Measurements from ENCODE around the gene TMEM132D.

The TMEM132D gene

DNA sequence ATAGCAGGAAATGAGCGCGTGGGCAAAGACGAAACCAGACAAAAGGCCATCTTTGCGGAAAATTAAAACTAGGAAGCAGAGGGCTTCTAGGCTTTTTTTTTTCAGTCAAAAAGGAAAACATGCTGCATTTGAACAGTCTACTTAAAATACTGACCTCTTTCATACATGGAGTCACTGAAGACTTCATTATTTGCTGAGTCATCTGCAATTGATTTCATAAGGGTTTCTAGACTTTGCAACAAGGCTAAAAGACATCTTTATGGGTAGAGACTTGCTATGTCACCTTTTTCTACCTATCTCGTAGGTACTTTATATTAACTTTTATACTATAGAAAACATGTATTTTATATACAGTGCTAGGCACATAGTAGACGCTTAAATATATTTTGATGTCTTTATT, 238.4 kb downstream of the TMEM132D start:
- Mint-ChIP-seq H3K9me3 (peaks cover 24% of the 10 kb centered on the region), H3K27me3 (ENCODE audit: low read depth, poor library complexity) (peaks cover 7% of the 10 kb centered on the region), H3K4me1 (no peaks in the 10 kb centered on the region), H3K36me3 (ENCODE audit: low read depth) (no peaks in the 10 kb centered on the region), H3K4me3 (no peak overlapping the region), H3K27ac (no peak overlapping the region)
- DNase-seq: no peak
- TF ChIP-seq, protein P1, sequence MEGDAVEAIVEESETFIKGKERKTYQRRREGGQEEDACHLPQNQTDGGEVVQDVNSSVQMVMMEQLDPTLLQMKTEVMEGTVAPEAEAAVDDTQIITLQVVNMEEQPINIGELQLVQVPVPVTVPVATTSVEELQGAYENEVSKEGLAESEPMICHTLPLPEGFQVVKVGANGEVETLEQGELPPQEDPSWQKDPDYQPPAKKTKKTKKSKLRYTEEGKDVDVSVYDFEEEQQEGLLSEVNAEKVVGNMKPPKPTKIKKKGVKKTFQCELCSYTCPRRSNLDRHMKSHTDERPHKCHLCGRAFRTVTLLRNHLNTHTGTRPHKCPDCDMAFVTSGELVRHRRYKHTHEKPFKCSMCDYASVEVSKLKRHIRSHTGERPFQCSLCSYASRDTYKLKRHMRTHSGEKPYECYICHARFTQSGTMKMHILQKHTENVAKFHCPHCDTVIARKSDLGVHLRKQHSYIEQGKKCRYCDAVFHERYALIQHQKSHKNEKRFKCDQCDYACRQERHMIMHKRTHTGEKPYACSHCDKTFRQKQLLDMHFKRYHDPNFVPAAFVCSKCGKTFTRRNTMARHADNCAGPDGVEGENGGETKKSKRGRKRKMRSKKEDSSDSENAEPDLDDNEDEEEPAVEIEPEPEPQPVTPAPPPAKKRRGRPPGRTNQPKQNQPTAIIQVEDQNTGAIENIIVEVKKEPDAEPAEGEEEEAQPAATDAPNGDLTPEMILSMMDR (IDR thresholded peaks at IDR 0.05): no peak

DNA sequence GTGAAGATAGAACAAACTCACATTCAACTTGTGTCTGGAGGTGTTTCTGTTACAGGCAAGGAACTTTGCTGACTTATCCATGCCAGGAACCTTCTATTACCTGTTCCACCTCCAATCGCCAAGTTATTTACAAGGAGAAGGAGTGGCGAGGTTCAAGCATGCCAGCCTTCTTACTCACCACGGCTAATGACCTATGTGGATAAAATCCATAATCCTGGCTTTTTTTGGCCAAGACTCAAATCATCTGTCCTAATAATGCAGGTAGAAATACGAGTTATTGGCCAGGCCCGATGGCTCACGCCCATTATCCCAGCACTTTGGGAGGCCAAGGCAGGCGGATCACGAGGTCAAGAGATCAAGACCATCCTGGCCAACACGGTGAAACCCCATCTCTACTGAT, 241.6 kb downstream of the TMEM132D start:
- H3K9me3 Mint-ChIP-seq: peaks cover 8% of the 10 kb centered on the region
- H3K27ac Mint-ChIP-seq: no peak overlapping the region
- H3K36me3 Mint-ChIP-seq (ENCODE audit: low read depth): no peaks in the 10 kb centered on the region
- H3K4me3 Mint-ChIP-seq: no peak overlapping the region
- H3K27me3 Mint-ChIP-seq (ENCODE audit: low read depth, poor library complexity): peaks cover 9% of the 10 kb centered on the region
- TF ChIP-seq, protein P1 (IDR thresholded peaks at IDR 0.05): no peak
- peaks cover 20% of the 10 kb centered on the region for H3K4me1 Mint-ChIP-seq
- no peak for DNase-seq

DNA sequence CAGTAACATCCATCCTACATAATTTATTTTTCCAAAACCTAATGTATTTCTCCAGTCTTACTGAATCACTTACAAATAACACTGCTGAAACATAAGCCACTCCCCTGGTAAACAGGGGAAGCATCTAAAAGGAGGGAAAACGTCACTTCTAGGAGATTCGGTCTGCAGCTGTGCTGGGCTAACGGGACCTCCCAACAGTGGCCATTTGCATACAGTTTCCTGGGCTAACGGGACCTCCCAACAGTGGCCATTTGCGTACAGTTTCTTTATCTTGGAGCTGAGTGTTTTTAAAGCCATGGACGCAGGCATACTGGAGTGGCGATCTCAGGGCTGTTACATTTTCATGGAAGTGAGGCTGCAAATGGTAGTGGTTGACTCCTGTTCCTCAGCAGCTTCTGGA, 242.9 kb downstream of the TMEM132D start:
- TF ChIP-seq, protein P1 (IDR thresholded peaks at IDR 0.05): no peak
- Mint-ChIP-seq H3K4me1 (peaks cover 27% of the 10 kb centered on the region), H3K27ac (no peak overlapping the region), H3K36me3 (ENCODE audit: low read depth) (no peaks in the 10 kb centered on the region), H3K27me3 (ENCODE audit: low read depth, poor library complexity) (peaks cover 9% of the 10 kb centered on the region), H3K4me3 (no peak overlapping the region), H3K9me3 (no peaks in the 10 kb centered on the region)
- no peak for DNase-seq

DNA sequence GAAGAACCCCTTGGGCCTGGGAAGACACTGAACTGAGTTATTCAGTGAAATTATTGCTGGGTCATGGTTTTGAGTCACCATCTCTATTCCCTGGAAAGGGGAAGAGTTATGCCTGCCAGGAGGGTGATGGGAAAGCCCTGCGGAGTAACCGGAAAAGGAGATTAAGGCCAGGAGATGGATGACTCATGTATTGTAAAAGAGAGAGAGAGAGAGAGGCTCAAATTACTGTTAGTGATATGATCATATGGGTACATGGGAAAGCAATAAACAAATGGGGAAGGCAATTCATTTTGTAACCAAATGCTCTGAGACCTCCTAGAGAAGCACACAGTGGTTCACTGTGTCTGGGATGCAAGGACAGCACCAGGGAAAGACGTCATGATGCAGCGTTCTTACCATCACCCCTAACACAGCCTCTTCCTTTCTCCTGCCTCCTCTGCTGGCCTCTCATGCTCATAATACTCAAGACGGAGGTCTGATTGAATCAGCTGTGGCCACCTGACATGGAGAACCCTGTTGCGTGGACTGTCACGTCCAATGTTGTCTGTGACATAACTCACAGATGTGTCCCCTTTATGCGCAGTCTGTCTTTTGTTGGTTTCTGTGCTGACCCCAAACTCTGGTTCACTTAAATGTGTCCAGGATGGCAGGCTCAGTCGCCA, 243.7 kb downstream of the TMEM132D start:
- Mint-ChIP-seq H3K27ac (no peak overlapping the region), H3K36me3 (ENCODE audit: low read depth) (no peaks in the 10 kb centered on the region), H3K4me3 (no peak overlapping the region), H3K9me3 (no peaks in the 10 kb centered on the region), H3K27me3 (ENCODE audit: low read depth, poor library complexity) (peaks cover 9% of the 10 kb centered on the region), H3K4me1 (peaks cover 33% of the 10 kb centered on the region)
- no peak for DNase-seq
- TF ChIP-seq, protein P1 (IDR thresholded peaks at IDR 0.05): no peak

DNA sequence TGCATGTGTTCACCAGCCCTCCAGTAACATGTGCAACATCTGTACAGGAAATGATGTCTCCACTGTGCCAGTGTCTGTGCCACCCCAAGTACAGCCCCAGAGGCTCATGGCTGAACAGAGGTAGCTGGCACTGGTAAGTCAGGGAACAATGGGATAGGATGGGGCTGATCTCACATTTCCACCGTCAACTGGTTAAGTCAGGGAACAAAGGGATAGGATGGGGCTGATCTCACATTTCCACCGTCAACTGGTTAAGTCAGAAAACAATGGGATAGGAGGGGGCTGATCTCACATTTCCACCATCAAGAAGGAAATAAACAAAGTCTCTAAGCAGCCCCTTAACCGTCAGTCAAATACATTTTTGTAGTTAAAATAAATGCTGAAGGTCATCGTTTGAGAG, 246.6 kb downstream of the TMEM132D start:
- Mint-ChIP-seq H3K9me3 (peaks cover 13% of the 10 kb centered on the region), H3K36me3 (ENCODE audit: low read depth) (no peaks in the 10 kb centered on the region), H3K4me1 (peaks cover 33% of the 10 kb centered on the region), H3K27me3 (ENCODE audit: low read depth, poor library complexity) (peaks cover 9% of the 10 kb centered on the region), H3K4me3 (no peak overlapping the region), H3K27ac (no peak overlapping the region)
- TF ChIP-seq, protein P1 (IDR thresholded peaks at IDR 0.05): no peak
- no peak for DNase-seq

DNA sequence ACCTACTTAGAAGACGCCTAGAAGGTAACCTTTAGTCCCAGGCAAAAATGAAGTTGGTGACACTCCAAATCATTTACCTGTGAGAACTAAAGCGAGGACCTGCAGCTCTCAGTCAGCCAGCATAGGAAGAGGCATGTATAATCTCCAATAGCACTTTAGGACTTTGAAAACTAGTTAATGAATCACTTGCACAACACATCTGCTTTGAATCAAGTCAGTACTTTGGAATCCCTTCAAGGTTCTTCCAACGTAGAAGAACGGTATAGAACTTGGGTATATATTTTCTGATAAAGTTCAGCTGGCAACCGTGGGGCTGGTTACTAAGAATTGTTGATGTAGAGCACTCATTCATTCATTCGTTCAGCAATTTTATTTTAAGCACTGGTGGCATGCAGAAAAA, 251.9 kb downstream of the TMEM132D start:
- Mint-ChIP-seq H3K27me3 (ENCODE audit: low read depth, poor library complexity) (no peaks in the 10 kb centered on the region), H3K36me3 (ENCODE audit: low read depth) (no peaks in the 10 kb centered on the region), H3K27ac (no peak overlapping the region), H3K4me3 (no peak overlapping the region), H3K9me3 (peaks cover 28% of the 10 kb centered on the region), H3K4me1 (peaks cover 10% of the 10 kb centered on the region)
- TF ChIP-seq, protein P1 (IDR thresholded peaks at IDR 0.05): no peak
- no peak for DNase-seq

Data from nephron progenitor cell (in vitro differentiated cells).